ENCODE measurements around the gene ANKFN1. TPM values are rescaled to one million over a fixed set of nuclear protein-coding genes. Genes with fewer than 3 reads are reported as not detected.
"Not testable (repeated sequence)": the region's sequence is repeated elsewhere in the genome, so short reads cannot be mapped to it uniquely, and the experiment has no call there.

The ANKFN1 gene
- total RNA-seq, 1 donor from 2014 or later = 0.21 TPM

DNA sequence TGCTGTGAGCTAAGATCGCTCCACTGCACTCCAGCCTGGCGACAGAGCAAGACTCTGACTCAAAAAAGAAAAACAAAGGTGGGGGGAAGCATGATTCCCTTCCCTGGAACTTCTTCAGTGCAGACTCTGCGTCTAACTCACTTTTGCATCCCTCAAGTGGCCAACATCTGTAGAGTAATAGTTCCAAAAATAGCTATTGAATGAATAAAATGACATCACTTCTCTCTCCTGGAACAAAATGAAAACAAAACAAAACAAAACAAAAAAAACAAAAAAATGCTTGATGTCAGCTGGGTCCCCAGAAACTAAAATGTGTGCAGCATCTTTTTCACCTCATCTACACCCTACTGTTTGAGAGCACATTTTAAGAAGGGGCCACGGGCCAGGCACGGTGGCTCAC, 242.5 kb downstream of the ANKFN1 start:
- H3K9me3 Mint-ChIP-seq = no peaks in the 10 kb centered on the region
- H3K4me1 Mint-ChIP-seq = no peaks in the 10 kb centered on the region
- no peak for TF ChIP-seq CTCF (conservative IDR thresholded peaks at IDR 0.05)
- no peak overlapping the region for H3K4me3 Mint-ChIP-seq
- H3K36me3 Mint-ChIP-seq (ENCODE audit: low read depth) = no peaks in the 10 kb centered on the region
- no peaks in the 10 kb centered on the region for H3K27me3 Mint-ChIP-seq (ENCODE audit: low read depth)
- H3K27ac Mint-ChIP-seq (ENCODE audit: unreplicated experiment) = no peak overlapping the region
- DNase-seq (ENCODE audit: low read depth, low spot score) = no peak

DNA sequence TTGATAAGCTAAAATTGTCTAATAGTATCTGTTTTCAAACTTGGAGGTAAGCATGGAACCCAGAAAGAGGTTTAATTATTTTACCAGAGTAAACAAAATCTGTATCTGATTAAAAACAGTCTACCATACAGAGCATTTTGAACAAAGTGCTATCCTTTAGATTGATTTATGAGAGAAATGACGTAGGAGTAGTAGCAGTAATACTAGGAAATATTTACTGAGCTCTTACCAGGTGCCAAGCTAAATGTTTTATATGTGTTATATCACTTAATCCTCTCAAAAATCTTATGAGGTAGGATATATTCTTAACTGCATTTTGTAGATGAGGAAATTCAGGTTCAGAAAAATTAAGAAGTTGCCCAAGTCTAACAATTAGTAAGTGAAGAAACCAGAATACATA, 253.8 kb downstream of the ANKFN1 start:
- Mint-ChIP-seq H3K27me3 (ENCODE audit: low read depth) (no peaks in the 10 kb centered on the region), H3K36me3 (ENCODE audit: low read depth) (no peaks in the 10 kb centered on the region), H3K9me3 (peaks cover 3% of the 10 kb centered on the region), H3K27ac (ENCODE audit: unreplicated experiment) (no peak overlapping the region), H3K4me1 (no peaks in the 10 kb centered on the region), H3K4me3 (no peak overlapping the region)
- no peak for DNase-seq (ENCODE audit: low read depth, low spot score)
- TF ChIP-seq CTCF (conservative IDR thresholded peaks at IDR 0.05) = no peak

GRCh38 chr17:56412356-56412755, 259.1 kb downstream of the ANKFN1 start:
- not testable (repeated sequence) for DNase-seq (ENCODE audit: low read depth, low spot score); H3K4me3 Mint-ChIP-seq; H3K36me3 Mint-ChIP-seq (ENCODE audit: low read depth); H3K27me3 Mint-ChIP-seq (ENCODE audit: low read depth); H3K27ac Mint-ChIP-seq (ENCODE audit: unreplicated experiment); H3K4me1 Mint-ChIP-seq
- H3K9me3 Mint-ChIP-seq = peaks cover 18% of the 10 kb centered on the region

DNA sequence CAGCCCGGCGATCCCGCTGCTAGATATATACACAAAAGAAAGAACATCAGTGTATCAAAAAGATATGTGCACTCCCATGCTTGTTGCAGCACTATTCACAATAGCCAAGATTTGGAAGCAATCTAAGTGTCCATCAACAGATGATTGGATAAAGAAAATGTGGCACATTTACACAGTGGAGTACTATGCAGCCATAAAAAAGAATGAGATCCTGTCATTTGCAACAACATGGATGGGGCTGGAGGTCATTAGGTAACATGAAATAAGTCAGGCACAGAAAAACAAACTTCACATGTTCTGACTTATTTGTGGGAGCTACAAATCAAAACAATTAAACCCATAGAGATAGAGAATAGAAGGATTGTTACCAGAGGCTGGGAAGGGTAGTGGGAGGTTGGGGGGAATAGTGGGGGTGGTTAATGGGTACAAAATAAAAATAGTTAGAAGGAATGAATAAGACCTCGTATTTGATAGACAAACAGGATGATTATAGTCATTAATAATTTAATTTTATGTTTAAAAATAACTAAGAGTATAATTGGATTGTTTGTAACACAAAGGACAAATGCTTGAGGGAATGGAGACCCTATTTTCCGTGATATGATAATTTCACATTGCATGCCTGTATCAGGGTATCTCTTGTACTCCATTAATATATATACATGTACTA, 263.5 kb downstream of the ANKFN1 start:
- H3K4me1 Mint-ChIP-seq = no peaks in the 10 kb centered on the region
- H3K27me3 Mint-ChIP-seq (ENCODE audit: low read depth) = no peaks in the 10 kb centered on the region
- peaks cover 15% of the 10 kb centered on the region for H3K9me3 Mint-ChIP-seq
- H3K27ac Mint-ChIP-seq (ENCODE audit: unreplicated experiment) = no peak overlapping the region
- no peak for TF ChIP-seq CTCF (conservative IDR thresholded peaks at IDR 0.05)
- H3K4me3 Mint-ChIP-seq = no peak overlapping the region
- DNase-seq (ENCODE audit: low read depth, low spot score) = no peak
- peaks cover 6% of the 10 kb centered on the region for H3K36me3 Mint-ChIP-seq (ENCODE audit: low read depth)

DNA sequence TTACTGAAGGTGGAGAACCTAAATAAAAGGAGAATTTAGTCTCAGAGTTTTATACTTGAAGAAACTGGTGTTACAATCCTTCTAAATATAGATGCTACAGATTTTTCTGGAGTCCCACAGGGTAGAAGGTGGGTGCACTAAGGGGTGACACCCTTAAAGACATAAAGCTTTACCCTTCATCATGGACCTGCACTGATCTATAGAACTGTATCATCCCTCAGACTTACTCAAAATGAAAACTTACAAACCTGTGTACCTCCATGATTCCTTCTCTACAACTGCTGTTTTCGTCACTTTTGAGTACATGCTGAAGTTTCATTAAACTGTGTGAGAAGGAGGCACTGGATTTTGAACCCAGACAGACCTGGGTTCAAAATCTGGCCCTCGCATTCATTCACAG, 270.7 kb downstream of the ANKFN1 start:
- Mint-ChIP-seq H3K9me3 (no peaks in the 10 kb centered on the region), H3K4me3 (no peak overlapping the region), H3K27ac (ENCODE audit: unreplicated experiment) (no peak overlapping the region), H3K36me3 (ENCODE audit: low read depth) (no peaks in the 10 kb centered on the region), H3K27me3 (ENCODE audit: low read depth) (no peaks in the 10 kb centered on the region), H3K4me1 (no peaks in the 10 kb centered on the region)
- DNase-seq (ENCODE audit: low read depth, low spot score) = no peak
- TF ChIP-seq CTCF (conservative IDR thresholded peaks at IDR 0.05) = no peak

GRCh38 chr17:56424543-56425044, 271.3 kb downstream of the ANKFN1 start:
- no peak for TF ChIP-seq CTCF (conservative IDR thresholded peaks at IDR 0.05)
- no peak overlapping the region for H3K27ac Mint-ChIP-seq (ENCODE audit: unreplicated experiment)
- H3K4me3 Mint-ChIP-seq = no peak overlapping the region
- no peak for DNase-seq (ENCODE audit: low read depth, low spot score)
- H3K9me3 Mint-ChIP-seq = no peaks in the 10 kb centered on the region
- no peaks in the 10 kb centered on the region for H3K36me3 Mint-ChIP-seq (ENCODE audit: low read depth)
- no peaks in the 10 kb centered on the region for H3K27me3 Mint-ChIP-seq (ENCODE audit: low read depth)
- H3K4me1 Mint-ChIP-seq = no peaks in the 10 kb centered on the region

All from neural crest cell (in vitro differentiated cells).